Urinary bladder (tissue), 4 donors: ENCODE results near the gene FGD4. TPM values are rescaled to one million over a fixed set of nuclear protein-coding genes. Genes with fewer than 3 reads are reported as not detected.

ENCODE experiments used
- DNase-seq: peaks from one replicate; pipeline ENCODE4 v3.0.0-alpha.2; 2015; ENCODE audit errors: extremely low spot score
- H3K27ac ChIP-seq: one replicate; pipeline ENCODE4 v1.5.1; 2013; ENCODE audit warnings: low read depth, mild to moderate bottlenecking, moderate library complexity
- H3K36me3 ChIP-seq: one replicate; pipeline ENCODE4 v1.6.1; 2013; ENCODE audit warnings: mild to moderate bottlenecking, moderate library complexity; ENCODE audit not compliant: insufficient read depth
- H3K4me1 ChIP-seq: one replicate; pipeline ENCODE4 v1.6.1; 2013; ENCODE audit warnings: mild to moderate bottlenecking, moderate library complexity; ENCODE audit not compliant: insufficient read depth
- H3K4me3 ChIP-seq: one replicate; pipeline ENCODE4 v1.5.1; 2013; ENCODE audit warnings: low read depth, low read length
- WGBS: extraction: QIAGEN DNeasy Blood & Tissue Kit; methylation state at CpG from one replicate; pipeline ENCODE4 v1.1.7; 2013; 5-methylcytosine and 5-hydroxymethylcytosine counted together
- polyA plus RNA-seq: library from polyadenylated mRNA; stranded (reverse); fragments of 200-250 nt; gene quantifications from one replicate; pipeline ENCODE4 v1.2.3, GENCODE V29; 2013
- total RNA-seq: library from RNA; depleted of rRNA; stranded (reverse); fragments of >200 nt; gene quantifications from one replicate; pipeline ENCODE4 v1.2.3, GENCODE V29; 2014
- donor health status: healthy with polysubstance abuse.
- donor health status: healthy.

The FGD4 gene
- total and polyA plus RNA-seq, 2 donors: 4.2 to 24.8 TPM

DNA sequence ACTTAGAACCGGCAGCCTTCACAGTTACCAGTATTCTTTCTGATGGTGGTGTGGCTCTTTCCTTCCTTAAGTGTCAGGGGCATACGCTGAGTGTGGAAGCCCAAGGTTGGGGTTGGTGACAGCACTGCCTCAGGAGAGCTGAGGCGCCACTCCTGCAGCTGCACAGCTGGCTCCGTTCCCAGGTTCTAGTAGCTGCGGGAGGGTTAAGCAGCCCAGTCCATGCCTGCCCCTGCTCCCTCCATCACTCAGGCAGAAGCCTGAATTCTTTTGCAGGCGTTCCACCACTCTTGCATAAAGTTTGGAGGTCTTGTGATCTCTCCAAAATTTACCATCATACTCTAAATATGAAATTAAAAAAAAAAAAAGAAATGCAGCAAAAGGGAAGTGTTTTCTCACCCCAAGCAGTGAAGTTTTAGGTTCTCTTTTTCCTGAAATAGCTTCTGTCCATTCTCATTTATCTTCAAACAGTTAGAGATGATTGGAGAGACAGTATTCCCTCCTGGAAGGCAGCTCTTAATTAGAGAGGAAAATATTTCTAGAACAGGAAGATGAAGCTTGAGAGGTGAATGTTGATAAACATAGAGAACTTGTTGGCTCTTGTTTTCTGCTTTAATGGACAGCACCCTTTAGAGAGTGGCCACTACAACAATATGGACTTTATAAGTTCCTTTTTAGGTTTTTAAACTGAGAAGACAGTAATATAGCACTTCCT lies 136.1 kb downstream of the FGD4 start:
- under 1% methylated on average over 6 of the region's 6 CpGs for WGBS
- Histone ChIP-seq H3K36me3 (no peaks in the 10 kb centered on the region), H3K4me1 (no peaks in the 10 kb centered on the region), H3K4me3 (peak overlapping the region; percentile 46), H3K27ac (peak overlapping the region; percentile 27)
- no peak for DNase-seq

- H3K4me1 ChIP-seq: no peaks in the 10 kb centered on the region
Observed at GRCh38 chr12:32536000-32536345, 136.6 kb downstream of the FGD4 start.

GRCh38 chr12:32541754-32542374 lies 142.5 kb downstream of the FGD4 start:
- DNase-seq: no peak
- H3K36me3 ChIP-seq: no peaks in the 10 kb centered on the region
- no peaks in the 10 kb centered on the region for H3K4me1 ChIP-seq
- no peak overlapping the region for H3K4me3 ChIP-seq
- H3K27ac ChIP-seq: no peak overlapping the region
- WGBS: 68% methylated on average over 3 of the region's 3 CpGs

More at GRCh38 chr12:32536000-32536345, 136.6 kb downstream of the FGD4 start:
- H3K4me3 ChIP-seq: no peak overlapping the region
- H3K36me3 ChIP-seq: no peaks in the 10 kb centered on the region
- 60% methylated on average over 1 of the region's 1 CpG for WGBS
- no peak overlapping the region for H3K27ac ChIP-seq
- DNase-seq: no peak

DNA sequence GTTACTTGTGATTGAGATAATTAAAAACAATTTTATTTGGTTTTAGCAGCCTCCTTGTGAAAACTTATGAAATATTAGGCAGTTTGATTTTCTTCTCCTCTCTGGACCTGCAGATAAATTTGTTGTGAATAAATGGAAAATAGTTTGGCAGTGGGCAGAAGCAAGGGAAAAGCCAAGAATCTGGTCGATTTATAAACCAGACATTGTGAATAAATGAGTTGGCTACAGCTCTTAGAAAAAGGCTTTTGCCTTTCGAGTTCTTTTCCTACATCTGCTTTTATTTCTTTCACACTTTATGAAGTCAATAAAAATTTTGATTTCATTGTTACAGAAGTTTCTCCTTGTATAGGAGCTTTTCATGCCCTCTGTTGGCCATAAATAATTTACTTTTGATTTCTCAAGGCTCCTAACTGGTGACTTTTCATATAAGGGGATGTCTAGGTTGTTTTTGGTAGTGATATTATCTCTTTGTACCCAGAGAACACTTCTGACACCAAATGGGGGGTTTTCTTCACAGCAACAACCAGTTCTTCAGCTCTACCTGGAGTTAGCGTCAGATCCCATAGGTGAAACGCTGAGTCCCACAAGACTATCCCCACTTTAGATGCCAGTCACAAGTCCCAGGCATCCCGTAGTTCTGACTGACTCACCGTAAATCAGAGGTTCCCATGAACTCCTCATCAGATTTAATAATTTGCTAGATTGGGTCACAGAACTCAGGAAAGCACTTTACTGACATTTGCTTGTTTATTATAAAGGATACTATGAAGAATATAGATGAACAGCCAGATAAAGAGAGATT lies 143.3 kb downstream of the FGD4 start:
- WGBS: 72% methylated on average over 6 of the region's 6 CpGs
- no peak overlapping the region for H3K4me3 ChIP-seq

DNA sequence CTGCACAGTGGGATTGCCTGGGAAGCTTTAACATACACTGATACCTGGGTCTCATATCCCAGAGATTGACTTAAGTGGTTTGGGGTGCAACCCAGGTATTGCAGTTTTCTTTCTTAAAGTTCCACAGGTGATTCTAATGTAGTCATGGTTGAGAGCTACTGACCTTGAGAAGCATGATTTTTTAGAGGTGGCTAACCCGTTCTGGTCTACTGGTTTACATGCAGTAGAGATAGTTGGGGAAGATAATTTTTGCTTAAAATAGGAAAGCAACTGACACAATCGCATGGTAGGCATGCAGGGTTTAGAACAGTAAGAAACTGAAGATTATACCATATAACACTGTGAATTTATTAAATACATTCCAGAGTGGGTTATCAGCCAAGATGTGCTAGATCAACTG lies 145.5 kb downstream of the FGD4 start:
- H3K27ac ChIP-seq: no peak overlapping the region
- no peak overlapping the region for H3K4me3 ChIP-seq
- WGBS: 84% methylated on average over 2 of the region's 2 CpGs
- no peak for DNase-seq
- H3K36me3 ChIP-seq: no peaks in the 10 kb centered on the region
- H3K4me1 ChIP-seq: no peaks in the 10 kb centered on the region

More for the DNA sequence above, 143.3 kb downstream of the FGD4 start:
- Histone ChIP-seq H3K36me3 (no peaks in the 10 kb centered on the region), H3K4me1 (no peaks in the 10 kb centered on the region), H3K27ac (no peak overlapping the region)
- no peak for DNase-seq

GRCh38 chr12:32545413-32545980 lies 146.1 kb downstream of the FGD4 start:
- H3K4me1 ChIP-seq: no peaks in the 10 kb centered on the region
- no peak overlapping the region for H3K27ac ChIP-seq
- H3K36me3 ChIP-seq: no peaks in the 10 kb centered on the region
- H3K4me3 ChIP-seq: no peak overlapping the region
- WGBS: 48% methylated on average over 3 of the region's 3 CpGs
- no peak for DNase-seq

DNA sequence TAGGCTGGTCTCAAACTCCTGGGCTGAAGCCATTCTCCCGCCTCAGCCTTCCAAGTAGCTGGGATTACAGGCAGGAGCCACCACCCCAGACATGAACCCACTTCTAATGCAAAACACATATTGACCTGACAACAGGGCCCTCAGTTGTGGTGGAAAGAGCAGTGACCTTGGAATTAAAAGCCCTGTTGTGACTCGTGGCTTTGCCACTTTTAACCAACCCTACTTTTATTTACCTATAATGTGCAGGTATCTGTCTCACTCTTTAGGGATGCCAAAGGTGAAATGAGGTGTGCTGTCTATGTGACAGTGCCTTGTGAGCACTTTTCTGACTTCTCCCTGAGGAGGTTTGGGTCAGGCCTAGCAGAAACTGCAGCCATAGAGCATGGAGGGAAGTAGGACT lies 146.9 kb downstream of the FGD4 start:
- DNase-seq: no peak
- no peak overlapping the region for H3K4me3 ChIP-seq
- H3K27ac ChIP-seq: no peak overlapping the region
- no peaks in the 10 kb centered on the region for H3K4me1 ChIP-seq
- WGBS: 84% methylated on average over 2 of the region's 2 CpGs
- no peaks in the 10 kb centered on the region for H3K36me3 ChIP-seq

- H3K4me3 ChIP-seq: no peak overlapping the region
Observed at GRCh38 chr12:32548691-32549281, 149.4 kb downstream of the FGD4 start.

GRCh38 chr12:32549675-32550079 lies 150.3 kb downstream of the FGD4 start:
- Histone ChIP-seq H3K27ac (no peak overlapping the region), H3K4me3 (no peak overlapping the region), H3K4me1 (no peaks in the 10 kb centered on the region), H3K36me3 (no peaks in the 10 kb centered on the region)
- 40% methylated on average over 8 of the region's 8 CpGs for WGBS
- no peak for DNase-seq

More at GRCh38 chr12:32548691-32549281, 149.4 kb downstream of the FGD4 start:
- 48% methylated on average over 6 of the region's 6 CpGs for WGBS
- Histone ChIP-seq H3K4me1 (no peaks in the 10 kb centered on the region), H3K27ac (no peak overlapping the region), H3K36me3 (no peaks in the 10 kb centered on the region)
- no peak for DNase-seq

DNA sequence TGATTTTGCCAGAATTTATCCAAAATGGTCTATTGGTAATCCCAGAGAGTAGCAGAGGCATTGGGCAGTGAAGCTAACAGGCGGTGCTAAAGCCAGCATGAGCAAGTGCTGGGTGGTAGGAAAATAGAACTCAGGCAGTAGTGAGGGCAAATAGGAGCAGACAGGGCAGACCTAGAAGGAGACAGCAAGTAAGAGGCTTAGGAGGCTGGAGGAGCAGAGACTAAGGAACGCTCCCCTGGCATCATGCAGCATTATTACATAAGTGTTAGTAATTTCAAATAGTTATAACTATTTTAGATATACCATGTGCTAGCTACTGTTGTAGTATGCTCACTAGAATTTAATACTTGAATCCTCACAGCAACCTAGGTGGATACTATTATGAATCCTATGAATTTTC lies 151.7 kb downstream of the FGD4 start:
- WGBS: 96% methylated on average over 2 of the region's 2 CpGs
- no peak for DNase-seq
- no peak overlapping the region for H3K4me3 ChIP-seq
- H3K27ac ChIP-seq: no peak overlapping the region
- no peaks in the 10 kb centered on the region for H3K36me3 ChIP-seq
- no peaks in the 10 kb centered on the region for H3K4me1 ChIP-seq

- no peak for DNase-seq
- no peaks in the 10 kb centered on the region for H3K4me1 ChIP-seq
- no peak overlapping the region for H3K27ac ChIP-seq
- H3K4me3 ChIP-seq: no peak overlapping the region
- WGBS: 35% methylated on average over 1 of the region's 1 CpG
- H3K36me3 ChIP-seq: no peaks in the 10 kb centered on the region
Observed at GRCh38 chr12:32558903-32559302, 159.5 kb downstream of the FGD4 start.

DNA sequence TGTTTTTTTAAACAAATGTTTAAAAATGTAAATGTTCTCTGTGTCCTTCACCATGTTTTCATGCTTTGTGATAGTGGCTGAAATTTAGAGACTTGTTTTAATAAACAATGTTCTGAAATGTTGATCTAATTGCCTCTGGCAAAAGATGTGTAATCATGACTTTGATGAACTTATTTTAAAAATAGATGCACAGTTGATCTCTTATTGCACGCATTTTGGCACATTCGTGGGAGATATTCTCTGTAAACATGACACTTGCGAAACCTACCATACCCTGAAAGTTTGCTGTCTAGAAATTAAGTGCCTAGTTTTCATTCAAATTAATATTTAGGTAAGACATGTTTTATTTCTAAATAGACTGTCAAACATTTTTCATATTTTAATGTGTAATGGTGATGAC lies 160.1 kb downstream of the FGD4 start:
- H3K4me1 ChIP-seq: no peaks in the 10 kb centered on the region
- H3K27ac ChIP-seq: no peak overlapping the region
- DNase-seq: no peak
- no peak overlapping the region for H3K4me3 ChIP-seq
- no peaks in the 10 kb centered on the region for H3K36me3 ChIP-seq
- 34% methylated on average over 3 of the region's 3 CpGs for WGBS

DNA sequence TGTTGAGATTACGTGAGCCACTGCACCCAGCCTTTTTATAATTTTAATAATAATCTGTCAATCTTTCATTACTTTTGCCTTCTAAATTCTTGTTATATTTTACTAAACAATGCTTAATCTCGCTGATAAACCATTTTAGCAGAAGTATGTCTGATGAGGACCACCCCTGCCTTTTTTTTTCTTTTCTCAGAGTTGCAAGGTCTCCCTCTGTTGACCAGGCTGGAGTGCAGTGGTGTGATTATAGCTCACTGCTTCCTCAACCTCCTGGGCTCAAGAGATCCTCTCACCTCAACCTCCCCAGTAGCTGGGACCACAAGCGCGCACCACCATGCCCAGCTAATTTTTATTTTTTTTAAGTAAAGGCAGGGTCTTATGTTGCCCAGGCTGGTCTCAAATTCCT lies 161.2 kb downstream of the FGD4 start:
- 97% methylated on average over 4 of the region's 4 CpGs for WGBS
- H3K36me3 ChIP-seq: no peaks in the 10 kb centered on the region
- DNase-seq: no peak
- H3K27ac ChIP-seq: no peak overlapping the region
- no peaks in the 10 kb centered on the region for H3K4me1 ChIP-seq
- H3K4me3 ChIP-seq: no peak overlapping the region
